Measurements from ENCODE around the gene NADK.

NADK gene, protein sequence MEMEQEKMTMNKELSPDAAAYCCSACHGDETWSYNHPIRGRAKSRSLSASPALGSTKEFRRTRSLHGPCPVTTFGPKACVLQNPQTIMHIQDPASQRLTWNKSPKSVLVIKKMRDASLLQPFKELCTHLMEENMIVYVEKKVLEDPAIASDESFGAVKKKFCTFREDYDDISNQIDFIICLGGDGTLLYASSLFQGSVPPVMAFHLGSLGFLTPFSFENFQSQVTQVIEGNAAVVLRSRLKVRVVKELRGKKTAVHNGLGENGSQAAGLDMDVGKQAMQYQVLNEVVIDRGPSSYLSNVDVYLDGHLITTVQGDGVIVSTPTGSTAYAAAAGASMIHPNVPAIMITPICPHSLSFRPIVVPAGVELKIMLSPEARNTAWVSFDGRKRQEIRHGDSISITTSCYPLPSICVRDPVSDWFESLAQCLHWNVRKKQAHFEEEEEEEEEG

DNA sequence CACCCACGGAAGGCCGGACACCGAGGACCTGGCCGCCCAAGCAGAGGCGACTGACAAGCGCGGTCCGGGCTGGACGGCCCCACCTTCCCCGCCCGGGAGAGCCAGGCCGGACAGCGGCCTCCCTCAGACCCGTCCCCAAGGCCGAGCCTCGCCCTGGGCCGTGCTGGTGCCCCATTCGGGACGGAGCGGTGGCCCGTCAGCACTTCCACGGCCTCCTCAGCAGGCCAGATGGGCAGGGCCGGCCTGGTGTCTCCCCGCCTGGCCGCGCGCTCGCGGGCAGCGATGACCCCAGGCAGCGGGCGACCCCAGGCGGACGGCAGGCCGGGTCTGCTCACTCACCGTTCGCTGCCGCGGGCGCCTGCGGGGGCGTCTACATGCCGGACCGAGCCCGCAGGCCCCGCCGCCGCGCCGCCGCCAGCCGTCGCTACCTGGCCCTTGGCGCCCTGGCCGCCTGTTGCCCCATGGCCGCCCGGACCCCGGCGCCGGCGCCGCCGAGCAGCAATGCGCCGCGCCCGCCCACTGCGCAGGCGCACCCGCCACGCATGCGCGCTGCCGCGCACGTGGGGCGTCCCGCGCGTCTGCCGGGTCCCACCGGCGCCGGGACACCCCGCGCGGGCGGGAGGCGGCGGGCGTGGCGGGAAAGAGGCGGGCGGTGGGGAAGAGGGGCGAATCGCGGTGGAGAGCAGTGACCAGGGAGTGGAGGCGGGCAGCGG lies at the start of gene NADK:
NADK (minus strand) TSS at position 521 of the 713 bp plus-strand sequence. CDS start 13,064 bp downstream, outside the sequence.
- DNase-seq (ENCODE audit: low spot score), result peak; percentile 72

DNA sequence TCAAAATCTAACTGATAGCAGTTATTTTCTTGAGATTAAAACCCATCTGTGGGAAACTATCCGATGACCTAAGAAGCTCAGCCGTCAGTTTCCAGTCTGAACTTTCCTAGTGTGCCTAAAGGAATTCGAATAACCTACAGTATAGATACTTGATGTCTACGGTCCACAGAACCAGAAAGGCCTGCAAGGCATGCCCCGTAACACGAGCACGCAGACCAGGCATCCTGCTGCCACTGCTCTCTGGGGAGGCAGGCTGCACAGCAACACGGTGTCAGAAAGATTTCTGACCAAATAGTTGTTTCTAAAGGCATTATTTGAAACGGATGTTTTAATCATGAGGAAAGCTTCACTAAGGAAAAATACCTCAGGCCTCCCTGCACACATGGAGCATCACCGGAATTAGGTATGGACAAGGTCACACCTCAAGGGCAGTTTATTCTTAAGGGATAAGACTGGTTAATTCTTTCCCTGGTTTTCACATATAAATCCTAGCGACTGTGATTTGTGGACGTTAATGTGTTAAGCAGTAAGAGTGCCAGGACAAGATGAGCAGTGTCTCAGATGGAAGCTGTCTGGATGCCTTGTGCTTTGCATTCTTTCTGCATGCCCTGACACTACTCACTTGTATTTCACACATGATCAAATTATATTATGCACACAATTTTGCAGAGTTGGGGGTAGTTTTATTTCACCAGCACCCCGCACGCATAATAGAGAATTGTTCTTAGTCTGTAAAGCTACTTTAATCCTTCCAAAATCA lies 49.0 kb upstream of the NADK start:
- DNase-seq (ENCODE audit: low spot score), result no peak

DNA sequence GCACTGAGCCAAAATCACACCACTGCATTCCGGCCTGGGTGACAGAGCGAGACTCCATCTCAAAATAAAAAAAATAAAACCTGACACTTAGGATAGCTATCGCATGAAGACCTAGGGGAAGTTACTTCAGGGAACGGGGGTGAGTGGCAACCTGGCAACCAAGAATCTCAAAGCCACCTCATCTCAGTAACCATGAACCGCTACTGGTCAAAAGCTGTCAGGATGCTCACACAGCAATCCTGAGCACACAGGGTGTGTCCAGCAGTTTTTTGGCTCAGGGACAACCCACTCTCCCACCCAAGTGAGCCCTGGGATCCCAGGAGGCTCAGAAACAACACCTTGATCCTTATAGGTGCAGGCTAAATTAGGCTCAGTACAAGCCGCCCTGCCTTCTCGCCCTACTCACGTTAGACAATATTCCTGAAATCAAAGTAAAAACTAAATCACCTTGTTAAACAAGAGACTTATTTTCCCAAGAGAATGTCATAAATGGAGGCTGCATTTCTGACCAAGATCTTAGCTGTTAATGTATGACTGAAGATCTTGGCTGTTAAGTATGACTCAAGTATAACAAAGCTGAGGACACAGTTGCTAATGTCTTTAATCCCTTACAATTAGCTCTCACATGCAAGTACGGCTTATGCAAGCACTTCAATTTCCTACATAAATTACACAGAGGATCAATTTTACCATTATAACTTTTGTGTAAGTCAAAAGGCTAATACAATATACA lies 48.3 kb upstream of the NADK start:
- DNase-seq (ENCODE audit: low spot score), result no peak

DNA sequence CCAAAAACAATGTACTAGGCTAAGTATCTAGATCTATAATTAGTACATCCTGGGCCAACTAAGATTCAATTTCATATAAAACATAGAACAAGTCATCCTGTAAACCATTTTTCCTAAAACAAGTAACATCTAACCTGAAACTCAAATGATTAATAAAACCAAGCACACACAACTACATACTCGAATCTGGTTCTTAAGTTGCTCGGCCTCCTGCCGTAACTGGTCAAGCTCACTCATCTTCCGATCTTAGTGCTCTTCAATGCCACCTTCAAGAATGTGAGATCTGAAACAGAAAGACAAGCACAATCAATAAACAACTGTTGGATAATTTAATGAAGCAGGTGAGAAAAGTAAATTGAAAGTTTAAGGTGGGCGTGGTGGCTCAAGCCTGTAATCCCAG lies 46.9 kb upstream of the NADK start:
- no peak for DNase-seq (ENCODE audit: low spot score)

DNA sequence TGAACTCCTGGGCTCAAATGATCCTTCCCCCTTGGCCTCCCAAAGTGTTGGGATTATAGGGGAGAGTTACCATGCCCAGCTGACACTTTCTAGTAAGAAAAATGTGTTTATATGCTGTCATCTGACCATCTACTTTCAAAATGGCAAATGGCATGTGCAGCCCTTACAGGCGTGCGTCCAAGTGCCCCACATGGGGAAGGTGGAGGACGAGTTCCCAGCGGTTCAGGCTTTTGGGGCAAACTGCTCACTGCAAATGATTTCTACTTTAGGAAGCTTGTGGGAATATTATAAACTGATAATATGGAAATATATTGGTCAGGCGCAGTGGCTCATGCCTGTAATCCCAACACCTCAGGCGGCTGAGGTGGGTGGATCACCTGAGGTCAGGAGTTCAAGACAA lies 41.5 kb upstream of the NADK start:
- no peak for DNase-seq (ENCODE audit: low spot score)

DNA sequence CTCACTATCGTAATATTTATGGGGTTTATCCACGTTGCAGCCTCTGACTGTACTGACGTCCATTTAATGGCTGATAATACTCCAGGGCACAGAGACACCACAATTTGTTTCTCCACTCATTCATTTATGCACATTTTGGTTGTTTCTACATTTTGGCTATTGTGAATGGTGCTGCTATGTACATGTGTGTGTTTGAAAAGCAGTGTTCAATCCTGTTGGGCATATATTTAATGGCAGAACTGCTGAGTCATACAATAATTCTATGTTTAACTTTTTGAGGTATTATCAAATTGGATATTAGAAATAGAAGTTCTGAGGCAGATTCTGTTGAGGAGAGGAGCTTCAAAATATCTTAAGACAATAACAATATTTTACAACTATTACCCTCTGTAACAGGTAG lies 39.0 kb upstream of the NADK start:
- DNase-seq (ENCODE audit: low spot score), result no peak

DNA sequence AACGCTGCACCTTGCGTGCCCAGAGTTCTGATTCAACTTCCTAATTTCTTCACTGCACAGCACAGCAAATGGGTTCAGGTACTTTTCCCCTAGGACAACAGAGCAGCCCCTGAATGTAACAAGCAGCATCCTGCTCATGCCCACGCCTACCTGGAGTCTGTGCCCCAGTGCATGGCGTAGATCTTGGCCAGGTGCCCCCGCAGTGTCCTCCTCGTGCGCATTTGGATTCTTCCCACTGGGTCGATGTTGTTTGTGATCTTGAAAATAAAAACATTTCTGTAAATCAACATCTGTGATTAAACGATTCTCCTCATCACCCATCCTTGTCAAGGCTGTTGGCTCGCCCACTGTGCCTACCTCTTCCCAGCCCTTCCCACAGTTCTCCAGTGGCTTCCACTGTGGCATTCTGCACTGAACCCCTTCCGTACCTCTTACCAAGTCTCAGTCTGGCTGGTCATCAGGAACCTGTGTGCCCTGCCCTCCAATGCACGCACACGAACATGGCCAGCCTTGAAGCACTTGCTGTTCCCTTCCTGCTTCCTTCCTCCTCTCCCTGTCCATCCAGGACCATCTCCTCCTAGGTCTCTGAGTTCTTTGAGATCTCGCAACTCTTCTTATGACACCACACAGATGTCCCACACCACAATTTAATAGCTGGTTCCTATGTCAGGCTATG lies 37.5 kb upstream of the NADK start:
- no peak for DNase-seq (ENCODE audit: low spot score)

DNA sequence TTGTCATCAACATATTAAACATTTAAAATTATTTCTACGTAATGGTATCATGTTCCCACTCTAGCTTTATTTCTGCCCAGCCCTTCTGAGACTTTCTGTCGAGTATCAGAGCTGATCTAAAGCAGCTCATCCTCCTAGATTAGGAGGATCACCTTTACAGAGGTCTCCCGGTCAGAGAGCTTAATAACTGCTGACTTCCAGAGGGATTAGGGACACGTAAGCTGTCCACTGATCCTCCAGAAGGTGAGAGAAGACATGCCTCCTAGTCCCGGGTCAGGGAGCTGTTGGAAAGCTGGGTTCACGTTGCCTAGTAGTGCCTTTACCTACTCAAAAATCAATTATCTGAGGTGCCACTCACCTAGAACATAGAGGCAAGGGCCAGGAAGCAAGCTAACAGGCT lies 31.2 kb upstream of the NADK start:
- no peak for DNase-seq (ENCODE audit: low spot score)

DNA sequence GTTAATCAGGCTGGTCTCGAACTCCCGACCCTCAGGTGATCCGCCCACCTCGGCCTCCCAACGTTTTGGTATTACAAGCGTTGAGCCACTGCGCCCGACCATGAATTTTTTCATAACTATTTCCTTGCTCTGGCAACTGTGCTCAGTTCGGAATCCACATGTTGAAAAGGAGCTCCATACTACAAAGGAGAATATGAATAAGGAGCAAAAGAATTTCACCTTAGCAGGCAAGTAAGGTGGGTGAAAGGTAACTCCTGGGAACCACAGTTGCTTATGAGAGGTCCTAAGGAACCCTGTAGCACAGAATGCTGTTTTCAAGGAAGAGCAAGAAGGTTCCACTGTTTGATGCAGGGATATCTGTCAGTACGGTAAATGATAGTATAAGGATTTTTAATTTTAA lies 29.9 kb upstream of the NADK start:
- no peak for DNase-seq (ENCODE audit: low spot score)

DNA sequence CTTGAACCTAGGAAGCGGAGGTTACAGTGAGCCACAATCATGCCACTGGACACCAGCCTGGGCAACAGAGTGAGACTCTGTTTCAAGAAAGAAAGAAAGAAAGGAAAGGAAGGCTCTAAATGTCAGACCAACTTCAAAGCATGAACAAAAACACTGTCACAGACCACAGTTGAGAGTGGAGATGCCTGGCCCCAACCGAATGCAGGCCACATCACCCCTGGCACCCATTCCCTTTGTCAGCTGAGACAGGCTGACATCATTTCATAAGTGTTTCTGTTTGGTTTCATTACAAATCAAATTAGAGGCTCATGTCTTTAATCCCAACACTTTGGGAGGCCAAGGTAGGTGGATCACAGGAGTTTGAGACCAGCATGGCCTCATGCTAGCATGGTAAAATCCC lies 28.6 kb upstream of the NADK start:
- no peak for DNase-seq (ENCODE audit: low spot score)

DNA sequence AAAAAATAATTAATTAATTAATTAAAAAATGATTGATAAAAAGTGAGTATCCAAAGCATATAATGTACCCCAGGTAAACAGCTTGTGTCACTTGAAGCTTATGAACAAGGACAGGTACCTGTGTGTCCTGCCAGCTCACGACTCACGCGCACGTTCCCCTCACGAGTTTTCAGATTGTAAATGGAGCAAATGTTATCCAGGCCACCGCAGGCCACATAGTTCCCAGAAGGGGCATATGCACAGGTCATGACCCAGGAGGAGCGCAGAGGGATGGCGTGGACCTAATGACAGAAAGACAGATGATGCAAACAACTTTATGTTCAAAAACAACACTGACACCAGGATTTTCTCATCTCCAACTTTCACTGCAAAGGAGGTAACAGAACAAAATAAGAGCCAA lies 26.0 kb upstream of the NADK start:
- DNase-seq (ENCODE audit: low spot score), result no peak

DNA sequence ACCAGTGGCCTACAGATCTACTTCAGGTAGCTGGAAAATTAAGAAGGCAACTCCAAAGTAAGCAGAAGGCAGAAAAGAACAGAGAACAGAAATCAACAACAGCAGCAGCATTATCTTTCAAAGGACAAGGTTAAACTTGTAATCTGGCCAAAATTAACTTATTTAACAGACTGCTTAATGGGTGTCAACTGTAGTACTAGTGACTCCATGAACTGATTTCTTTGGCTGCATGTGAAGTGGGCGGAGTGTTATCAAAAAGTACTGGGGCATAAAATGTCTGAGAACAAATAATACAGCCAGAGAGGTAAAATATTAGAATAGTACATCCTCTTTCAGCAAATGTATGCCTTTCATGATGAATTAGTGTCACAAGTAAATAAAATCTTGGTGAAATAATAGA lies 24.6 kb upstream of the NADK start:
- DNase-seq (ENCODE audit: low spot score), result no peak

DNA sequence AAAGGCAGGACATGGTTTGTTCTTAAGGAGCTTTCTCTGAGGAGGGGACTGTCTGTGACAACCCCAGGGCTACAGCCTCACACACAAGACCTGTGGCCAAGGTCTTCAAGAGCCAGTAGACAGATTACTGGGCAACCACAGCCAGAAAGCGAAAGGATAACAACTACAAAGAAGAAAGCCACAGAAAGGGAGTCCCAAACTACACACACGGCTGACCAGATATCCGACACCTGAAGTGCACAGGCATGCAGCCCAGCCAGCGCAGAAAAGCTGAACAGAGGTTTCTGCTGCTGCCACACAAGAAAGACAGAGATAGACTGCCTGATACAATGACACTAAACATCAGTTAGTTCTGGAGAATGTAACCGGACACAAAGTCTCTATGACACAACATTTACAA lies 21.4 kb upstream of the NADK start:
- DNase-seq (ENCODE audit: low spot score), result no peak

DNA sequence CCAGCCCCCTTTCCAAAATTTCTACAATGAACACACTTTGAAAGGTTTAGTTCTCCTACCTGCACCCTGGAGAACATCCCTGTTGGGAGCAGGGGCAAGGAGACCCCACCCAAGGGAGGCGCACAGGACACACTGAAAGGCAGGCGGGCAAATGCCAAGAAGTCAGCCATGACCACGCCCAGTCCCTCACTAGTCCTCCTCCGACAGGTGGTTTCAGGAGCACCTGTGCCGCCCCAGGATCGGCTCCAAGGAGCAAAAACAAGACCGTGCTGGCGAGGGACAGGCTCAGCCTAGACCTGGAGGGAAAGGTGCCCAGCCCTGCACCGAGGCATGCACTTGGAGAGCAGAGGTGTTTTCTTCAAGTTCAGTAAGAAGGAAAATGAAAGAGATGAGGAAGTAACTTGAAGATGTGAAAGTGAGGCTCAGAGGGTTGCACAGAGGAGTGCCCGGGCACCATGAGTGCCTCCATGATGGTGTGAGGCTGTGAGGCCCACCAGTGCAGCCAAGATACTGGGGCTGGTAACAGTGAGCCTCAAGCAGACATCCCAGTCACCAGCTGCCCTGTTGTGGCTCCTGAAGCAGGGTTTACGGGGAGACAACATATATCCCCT lies 19.6 kb upstream of the NADK start:
- DNase-seq (ENCODE audit: low spot score), result no peak

DNA sequence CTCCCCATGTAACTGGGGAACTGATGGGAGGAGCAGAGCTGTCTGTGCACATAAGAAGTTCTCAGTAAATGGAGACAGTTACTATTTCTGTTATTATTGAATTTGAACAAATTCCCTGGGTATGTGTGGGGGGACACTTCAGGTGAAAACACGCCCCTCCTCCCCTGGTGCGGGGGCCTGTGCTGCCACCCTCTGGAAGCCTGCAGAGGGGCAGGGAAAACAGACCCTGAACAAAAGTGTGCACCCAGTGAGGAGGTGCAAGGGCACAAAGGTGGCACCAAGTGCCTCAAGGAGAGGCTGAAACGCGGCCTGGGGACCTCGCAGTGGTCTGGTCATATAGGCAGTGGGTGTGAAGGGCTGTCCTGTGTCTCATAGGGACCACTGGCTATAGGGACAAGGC lies 18.2 kb upstream of the NADK start:
- DNase-seq (ENCODE audit: low spot score), result no peak

DNA sequence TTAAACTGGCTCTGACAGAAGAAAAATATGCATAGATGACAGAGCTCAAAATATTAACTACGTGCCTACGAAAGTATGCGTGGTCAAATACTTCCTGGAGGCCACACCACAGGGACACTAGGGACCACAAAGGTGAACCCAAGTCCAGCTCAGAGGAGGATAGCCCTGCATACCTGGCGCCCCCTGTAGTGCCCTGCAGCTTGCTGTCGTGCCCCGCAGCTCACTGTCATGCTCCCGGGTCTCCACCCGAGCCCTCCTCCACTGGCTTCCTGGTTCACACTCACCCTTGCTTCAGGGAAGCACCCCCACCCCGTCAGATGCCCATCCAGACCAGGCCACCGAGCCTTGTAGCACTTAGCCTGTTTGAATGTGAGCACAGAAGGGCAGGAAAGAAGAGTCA lies 16.7 kb upstream of the NADK start:
- no peak for DNase-seq (ENCODE audit: low spot score)

DNA sequence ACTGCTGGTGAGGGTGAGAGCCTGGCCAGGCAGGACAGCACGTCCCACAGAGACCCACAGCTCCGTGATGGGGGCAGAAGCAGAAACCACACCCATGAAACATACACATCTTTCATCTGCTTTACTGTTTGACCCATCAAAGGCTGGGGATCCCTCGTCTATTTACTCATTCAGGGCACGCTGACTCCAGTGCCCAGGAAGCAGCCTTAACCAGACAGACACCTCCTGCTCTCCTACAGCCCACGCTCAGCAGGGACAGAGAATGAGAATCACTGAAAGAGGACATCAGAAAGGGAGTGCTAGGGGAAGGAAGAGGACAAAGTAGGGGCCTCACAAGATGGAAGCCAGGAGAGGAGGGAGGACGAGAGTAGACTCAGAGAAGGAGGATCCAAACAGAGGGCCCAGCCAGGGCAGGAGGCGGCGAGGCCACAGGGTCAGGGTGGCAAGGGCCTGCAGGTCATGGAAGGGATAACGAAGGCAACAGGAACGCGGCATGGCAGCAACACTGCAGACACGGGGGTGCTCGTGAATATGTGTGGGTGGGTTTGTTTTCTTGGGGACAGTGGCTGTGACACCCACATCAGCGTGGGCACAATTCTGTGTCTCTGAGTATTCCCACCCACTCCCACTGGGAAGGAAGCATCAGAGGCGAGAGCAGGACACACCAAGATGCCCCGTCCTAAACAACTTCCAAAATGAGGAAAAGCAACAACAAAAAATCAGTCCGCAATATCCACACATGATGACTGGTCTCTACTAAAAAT lies 15.4 kb upstream of the NADK start:
- no peak for DNase-seq (ENCODE audit: low spot score)

DNA sequence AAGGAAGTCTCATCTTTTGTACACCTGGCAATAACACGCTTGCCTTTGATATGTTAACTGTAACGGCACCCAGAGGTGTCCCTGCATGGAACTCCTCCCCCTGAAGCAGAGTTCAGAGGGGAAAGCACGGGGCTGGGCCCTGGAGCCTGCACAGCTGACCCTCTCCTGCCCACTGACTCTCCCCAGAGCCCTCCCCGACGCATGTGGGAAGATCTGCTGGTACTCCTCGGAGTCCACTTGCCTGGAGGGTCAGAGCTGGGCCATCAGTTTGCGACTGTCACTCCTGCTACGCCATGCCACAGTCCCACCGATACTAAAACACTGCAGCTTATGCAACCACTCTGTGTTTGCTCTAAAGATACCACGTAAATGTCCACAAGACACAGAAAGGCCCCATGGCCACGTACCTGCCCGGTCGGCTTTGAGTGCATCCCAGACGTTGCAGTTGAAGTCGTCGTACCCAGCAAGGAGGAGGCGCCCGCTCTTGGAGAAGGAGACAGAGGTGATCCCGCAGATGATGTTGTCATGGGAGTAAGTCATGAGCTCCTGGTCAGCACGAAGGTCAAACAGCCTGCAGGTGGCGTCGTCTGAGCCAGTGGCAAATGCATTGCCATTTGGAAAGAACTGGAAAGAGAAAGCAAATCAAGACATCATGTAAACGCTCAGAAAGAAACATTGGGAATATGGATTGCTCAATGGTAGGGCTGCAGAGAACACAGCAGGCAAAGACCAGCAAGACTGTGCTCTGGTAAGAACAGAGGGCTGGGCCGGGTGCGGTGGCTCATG lies 10.6 kb upstream of the NADK start:
- no peak for DNase-seq (ENCODE audit: low spot score)

DNA sequence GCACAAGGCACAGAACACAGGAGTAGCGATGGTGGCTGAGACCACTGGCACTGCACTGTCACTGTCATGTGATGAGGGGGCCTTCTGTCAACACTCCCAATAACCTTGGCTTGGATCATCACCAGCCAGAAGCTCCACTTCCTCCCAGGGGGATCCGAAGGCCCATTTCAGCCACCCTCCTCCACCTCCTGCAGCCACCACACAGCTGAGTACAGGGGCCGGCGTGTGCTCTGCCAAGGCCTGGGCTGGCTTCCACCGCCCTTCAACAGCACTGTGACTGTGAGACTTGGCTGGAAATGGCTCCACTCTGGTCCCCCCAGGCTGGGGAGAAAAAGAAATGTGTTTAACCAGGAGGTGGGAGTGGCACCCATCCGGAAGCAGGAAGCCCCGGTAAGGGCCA lies 9.9 kb upstream of the NADK start:
- no peak for DNase-seq (ENCODE audit: low spot score)

Data from CD4-positive, alpha-beta T cell treated with Interleukin-2 at 100 ng/mL for 4 hours (primary cell).